ENCODE results near the gene AHI1. TPM values are rescaled to one million over a fixed set of nuclear protein-coding genes. Genes with fewer than 3 reads are reported as not detected.

AHI1 gene
- total and polyA plus RNA-seq, 2 of the 13 experiments (the other 11 are each of a cell fraction or from before 2014, with no cell fraction given), result 7.2 to 18.6 TPM

DNA sequence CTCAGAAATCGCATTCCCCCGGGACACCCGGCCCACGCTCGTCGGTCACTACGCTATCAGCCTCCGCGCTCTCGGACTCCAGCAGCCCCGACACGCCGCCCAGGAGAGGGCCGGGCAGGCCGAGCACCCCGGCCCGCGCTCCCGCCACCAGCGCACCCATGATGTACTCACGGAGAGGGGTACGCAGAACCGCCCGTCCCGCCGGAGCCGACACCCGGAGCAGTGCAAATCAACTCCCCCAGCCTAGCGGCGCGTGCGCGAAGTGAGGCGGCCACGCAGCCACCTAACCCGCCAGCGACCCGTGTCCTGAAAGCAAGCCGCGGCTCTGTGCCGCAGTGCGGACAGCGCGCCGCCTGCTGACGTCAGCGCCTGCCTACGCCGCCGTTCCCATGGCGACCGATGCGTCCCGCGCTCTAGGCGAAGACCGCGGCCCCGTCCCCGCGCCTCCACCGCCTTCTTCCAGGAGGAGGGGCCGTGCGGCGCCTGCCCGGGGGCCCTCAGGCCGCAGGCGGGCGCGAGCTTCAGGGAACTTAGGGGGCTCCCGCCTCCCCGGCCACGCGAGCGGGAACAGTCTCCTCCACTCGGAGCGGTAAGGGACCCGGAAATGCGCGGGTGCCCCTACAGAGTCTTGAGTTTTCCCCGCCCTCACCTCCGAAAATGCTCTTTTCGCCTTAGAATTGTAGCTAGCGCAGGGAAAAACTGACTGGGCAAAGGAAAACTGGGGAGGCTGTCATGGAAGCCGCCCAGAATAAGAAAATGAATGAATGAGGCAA lies at the start of gene AHI1 (continued):
- peak; percentile 67; the same call in 1 of the 2 replicates for TF ChIP-seq ZNF253 (CRISPR knock-in tag; IDR thresholded peaks at IDR 0.05; ENCODE audit: borderline replicate concordance)
- peak; percentile 86 for TF ChIP-seq ZNF343 (CRISPR knock-in tag; IDR thresholded peaks at IDR 0.05)
- TF ChIP-seq THAP11 (CRISPR knock-in tag; IDR thresholded peaks at IDR 0.05), result peak; percentile 55; the same call in 1 of the 2 replicates
- TF ChIP-seq CHCHD3 (CRISPR knock-in tag; IDR thresholded peaks at IDR 0.05), result peak; percentile 96; the same call in 1 of the 2 replicates
- TF ChIP-seq, protein P1, sequence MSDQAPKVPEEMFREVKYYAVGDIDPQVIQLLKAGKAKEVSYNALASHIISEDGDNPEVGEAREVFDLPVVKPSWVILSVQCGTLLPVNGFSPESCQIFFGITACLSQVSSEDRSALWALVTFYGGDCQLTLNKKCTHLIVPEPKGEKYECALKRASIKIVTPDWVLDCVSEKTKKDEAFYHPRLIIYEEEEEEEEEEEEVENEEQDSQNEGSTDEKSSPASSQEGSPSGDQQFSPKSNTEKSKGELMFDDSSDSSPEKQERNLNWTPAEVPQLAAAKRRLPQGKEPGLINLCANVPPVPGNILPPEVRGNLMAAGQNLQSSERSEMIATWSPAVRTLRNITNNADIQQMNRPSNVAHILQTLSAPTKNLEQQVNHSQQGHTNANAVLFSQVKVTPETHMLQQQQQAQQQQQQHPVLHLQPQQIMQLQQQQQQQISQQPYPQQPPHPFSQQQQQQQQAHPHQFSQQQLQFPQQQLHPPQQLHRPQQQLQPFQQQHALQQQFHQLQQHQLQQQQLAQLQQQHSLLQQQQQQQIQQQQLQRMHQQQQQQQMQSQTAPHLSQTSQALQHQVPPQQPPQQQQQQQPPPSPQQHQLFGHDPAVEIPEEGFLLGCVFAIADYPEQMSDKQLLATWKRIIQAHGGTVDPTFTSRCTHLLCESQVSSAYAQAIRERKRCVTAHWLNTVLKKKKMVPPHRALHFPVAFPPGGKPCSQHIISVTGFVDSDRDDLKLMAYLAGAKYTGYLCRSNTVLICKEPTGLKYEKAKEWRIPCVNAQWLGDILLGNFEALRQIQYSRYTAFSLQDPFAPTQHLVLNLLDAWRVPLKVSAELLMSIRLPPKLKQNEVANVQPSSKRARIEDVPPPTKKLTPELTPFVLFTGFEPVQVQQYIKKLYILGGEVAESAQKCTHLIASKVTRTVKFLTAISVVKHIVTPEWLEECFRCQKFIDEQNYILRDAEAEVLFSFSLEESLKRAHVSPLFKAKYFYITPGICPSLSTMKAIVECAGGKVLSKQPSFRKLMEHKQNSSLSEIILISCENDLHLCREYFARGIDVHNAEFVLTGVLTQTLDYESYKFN (CRISPR knock-in tag; conservative IDR thresholded peaks at IDR 0.05), result peak; percentile 64
- TF ChIP-seq, protein P2, sequence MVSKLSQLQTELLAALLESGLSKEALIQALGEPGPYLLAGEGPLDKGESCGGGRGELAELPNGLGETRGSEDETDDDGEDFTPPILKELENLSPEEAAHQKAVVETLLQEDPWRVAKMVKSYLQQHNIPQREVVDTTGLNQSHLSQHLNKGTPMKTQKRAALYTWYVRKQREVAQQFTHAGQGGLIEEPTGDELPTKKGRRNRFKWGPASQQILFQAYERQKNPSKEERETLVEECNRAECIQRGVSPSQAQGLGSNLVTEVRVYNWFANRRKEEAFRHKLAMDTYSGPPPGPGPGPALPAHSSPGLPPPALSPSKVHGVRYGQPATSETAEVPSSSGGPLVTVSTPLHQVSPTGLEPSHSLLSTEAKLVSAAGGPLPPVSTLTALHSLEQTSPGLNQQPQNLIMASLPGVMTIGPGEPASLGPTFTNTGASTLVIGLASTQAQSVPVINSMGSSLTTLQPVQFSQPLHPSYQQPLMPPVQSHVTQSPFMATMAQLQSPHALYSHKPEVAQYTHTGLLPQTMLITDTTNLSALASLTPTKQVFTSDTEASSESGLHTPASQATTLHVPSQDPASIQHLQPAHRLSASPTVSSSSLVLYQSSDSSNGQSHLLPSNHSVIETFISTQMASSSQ (IDR thresholded peaks at IDR 0.05; ENCODE audit: low read depth), result no peak
- TF ChIP-seq, protein P2 (CRISPR knock-in tag; IDR thresholded peaks at IDR 0.05; ENCODE audit: borderline replicate concordance), result peak; percentile 78; the same call in 1 of the 2 replicates
- TF ChIP-seq DR1 (CRISPR knock-in tag; IDR thresholded peaks at IDR 0.05), result peak; percentile 86
- TF ChIP-seq CC2D1A (CRISPR knock-in tag; IDR thresholded peaks at IDR 0.05), result no peak
- TF ChIP-seq KDM2A (CRISPR knock-in tag; IDR thresholded peaks at IDR 0.05; ENCODE audit: borderline replicate concordance, low read depth), result peak; percentile 95
- no peak; the same call in 1 of the 2 replicates for TF ChIP-seq KAT2B (IDR thresholded peaks at IDR 0.05; ENCODE audit: borderline replicate concordance, low read depth, low read length)
- TF ChIP-seq ZNF780A (CRISPR knock-in tag; IDR thresholded peaks at IDR 0.05), result peak; percentile 83; the same call in 1 of the 2 replicates
- TF ChIP-seq, protein P3, sequence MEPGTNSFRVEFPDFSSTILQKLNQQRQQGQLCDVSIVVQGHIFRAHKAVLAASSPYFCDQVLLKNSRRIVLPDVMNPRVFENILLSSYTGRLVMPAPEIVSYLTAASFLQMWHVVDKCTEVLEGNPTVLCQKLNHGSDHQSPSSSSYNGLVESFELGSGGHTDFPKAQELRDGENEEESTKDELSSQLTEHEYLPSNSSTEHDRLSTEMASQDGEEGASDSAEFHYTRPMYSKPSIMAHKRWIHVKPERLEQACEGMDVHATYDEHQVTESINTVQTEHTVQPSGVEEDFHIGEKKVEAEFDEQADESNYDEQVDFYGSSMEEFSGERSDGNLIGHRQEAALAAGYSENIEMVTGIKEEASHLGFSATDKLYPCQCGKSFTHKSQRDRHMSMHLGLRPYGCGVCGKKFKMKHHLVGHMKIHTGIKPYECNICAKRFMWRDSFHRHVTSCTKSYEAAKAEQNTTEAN (CRISPR knock-in tag; conservative IDR thresholded peaks at IDR 0.05), result peak; percentile 80
- TF ChIP-seq ZBTB21 (CRISPR knock-in tag; IDR thresholded peaks at IDR 0.05), result 0 out of 2 replicates have a peak, but pooled peaks have one; percentile 28
- TF ChIP-seq DNMT3B (CRISPR knock-in tag; conservative IDR thresholded peaks at IDR 0.05), result no peak; the same call in 1 of the 2 replicates
- TF ChIP-seq RBM39 (IDR thresholded peaks at IDR 0.05; ENCODE audit: low read depth, low read length, poor library complexity, severe bottlenecking), result peak; percentile 91
- TF ChIP-seq TRIM24 (CRISPR knock-in tag; IDR thresholded peaks at IDR 0.05), result no peak
- no peak; the same call in 1 of the 2 replicates for TF ChIP-seq ARNTL (CRISPR knock-in tag; IDR thresholded peaks at IDR 0.05)
- TF ChIP-seq, protein P4, sequence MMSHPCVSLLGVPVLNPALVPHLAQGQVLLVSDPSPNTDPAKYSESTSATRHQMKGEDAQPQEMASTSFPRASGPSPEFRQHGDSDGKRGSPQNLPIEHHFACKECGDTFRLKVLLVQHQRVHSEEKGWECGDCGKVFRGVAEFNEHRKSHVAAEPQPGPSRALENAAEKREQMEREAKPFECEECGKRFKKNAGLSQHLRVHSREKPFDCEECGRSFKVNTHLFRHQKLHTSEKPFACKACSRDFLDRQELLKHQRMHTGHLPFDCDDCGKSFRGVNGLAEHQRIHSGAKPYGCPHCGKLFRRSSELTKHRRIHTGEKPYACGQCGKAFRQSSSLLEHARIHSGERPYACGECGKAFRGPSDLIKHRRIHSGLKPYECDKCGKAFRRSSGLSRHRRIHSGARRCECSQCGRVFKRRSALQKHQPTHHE (CRISPR knock-in tag; IDR thresholded peaks at IDR 0.05; ENCODE audit: borderline replicate concordance), result peak; percentile 94
